VCaP (cell line): ENCODE data around the gene SDC1.
"Not testable (repeated sequence)": the region's sequence is repeated elsewhere in the genome, so short reads cannot be mapped to it uniquely, and the experiment has no call there.

Source experiments
- H3K27ac ChIP-seq: fragments of 450-650 bp; 2 replicates; pipeline ENCODE4 v1.5.1; 2017
- TF ChIP-seq, protein P1 (sequence below): fragments of 450-650 bp; conservative IDR thresholded peaks from 2 replicates; pipeline ENCODE4 v1.5.1; 2017; ENCODE audit warnings: mild to moderate bottlenecking, moderate library complexity

The SDC1 gene

GRCh38 chr2:20224716-20225293 is at the start of gene SDC1:
TSS of gene SDC1 (minus strand) at chr2:20225130. CDS start at chr2:20224867, 263 bp downstream.
- TF ChIP-seq, protein P1, sequence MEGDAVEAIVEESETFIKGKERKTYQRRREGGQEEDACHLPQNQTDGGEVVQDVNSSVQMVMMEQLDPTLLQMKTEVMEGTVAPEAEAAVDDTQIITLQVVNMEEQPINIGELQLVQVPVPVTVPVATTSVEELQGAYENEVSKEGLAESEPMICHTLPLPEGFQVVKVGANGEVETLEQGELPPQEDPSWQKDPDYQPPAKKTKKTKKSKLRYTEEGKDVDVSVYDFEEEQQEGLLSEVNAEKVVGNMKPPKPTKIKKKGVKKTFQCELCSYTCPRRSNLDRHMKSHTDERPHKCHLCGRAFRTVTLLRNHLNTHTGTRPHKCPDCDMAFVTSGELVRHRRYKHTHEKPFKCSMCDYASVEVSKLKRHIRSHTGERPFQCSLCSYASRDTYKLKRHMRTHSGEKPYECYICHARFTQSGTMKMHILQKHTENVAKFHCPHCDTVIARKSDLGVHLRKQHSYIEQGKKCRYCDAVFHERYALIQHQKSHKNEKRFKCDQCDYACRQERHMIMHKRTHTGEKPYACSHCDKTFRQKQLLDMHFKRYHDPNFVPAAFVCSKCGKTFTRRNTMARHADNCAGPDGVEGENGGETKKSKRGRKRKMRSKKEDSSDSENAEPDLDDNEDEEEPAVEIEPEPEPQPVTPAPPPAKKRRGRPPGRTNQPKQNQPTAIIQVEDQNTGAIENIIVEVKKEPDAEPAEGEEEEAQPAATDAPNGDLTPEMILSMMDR: no peak
- H3K27ac ChIP-seq: peak within 1 kb of the TSS; percentile 93

- H3K27ac ChIP-seq: no peak overlapping the region
- TF ChIP-seq, protein P1: no peak
These were observed 48.1 kb upstream of the SDC1 start for GRCh38 chr2:20273042-20273441.

DNA sequence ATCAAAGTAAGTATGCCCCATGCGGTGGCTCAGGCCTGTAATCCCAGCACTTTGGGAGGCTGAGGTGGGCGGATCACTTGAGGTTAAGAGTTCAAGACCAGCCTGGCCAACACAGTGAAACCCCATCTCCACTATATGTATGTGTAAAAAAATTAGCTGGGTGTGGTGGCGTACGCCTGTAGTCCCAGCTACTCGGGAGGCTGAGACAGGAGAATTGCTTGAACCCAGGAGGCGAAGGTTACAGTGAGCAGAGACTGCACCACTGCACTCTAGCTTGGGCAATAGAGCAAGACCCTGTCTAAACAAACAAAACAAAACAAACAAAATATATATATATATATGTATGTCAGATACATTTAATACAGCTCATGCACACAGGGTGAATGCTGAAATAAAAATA is 43.4 kb upstream of the SDC1 start:
- not testable (repeated sequence) for H3K27ac ChIP-seq

DNA sequence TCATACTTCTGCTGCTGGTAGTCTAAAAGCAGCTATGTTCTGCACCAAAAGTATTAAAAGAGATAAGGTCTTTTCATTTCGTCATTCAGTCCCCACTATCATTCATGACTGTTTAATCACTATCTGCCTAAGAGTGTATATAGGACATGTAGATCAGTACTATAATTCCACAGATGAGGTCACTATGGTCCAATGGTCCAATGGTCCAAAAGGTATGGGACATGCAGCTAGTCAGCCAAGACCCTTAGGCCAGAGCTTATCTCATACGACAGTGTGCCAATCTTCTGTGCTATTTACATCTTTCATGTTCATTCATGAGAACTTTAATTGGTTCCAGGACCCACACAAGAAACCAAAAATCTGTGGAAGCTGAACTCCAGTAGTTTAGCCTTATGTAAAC is 42.6 kb upstream of the SDC1 start:
- TF ChIP-seq, protein P1: no peak
- H3K27ac ChIP-seq: no peak overlapping the region

DNA sequence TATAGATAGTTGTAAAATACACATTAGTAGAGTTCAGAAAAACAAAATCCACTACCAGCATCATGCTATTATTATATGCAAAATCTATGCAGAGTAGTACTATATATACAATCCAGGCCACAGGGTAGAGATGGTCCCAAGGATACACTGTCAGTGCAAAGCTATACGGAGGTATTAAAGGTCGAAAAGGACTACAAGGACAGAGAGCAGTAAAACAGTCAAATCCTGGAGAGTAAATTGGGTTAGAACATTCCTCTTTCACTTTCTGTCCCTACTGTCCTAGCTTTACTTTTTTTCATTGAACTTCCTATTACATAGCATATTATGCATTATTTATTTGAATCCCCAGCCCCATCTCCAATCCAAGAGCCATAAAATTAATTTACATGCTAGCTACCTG is 39.7 kb upstream of the SDC1 start:
- TF ChIP-seq, protein P1: no peak
- no peak overlapping the region for H3K27ac ChIP-seq

DNA sequence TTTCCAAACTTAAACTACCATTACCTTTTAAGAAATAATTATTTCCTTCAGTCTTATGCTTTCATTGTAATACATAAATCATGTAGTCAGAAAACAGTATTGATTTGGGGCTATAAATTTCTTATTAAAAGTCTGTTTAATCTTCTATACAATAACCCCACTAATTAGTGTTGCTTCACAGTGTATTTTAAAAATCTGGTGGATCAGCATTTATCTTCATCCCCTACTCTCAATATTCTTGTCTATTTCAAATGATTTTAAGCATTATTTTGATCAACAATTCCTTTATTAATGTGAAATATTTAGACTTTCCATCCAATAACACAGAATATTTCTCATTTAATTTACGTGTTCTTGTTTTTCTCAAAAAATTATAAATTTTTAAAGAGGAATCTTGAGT is 32.5 kb upstream of the SDC1 start:
- TF ChIP-seq, protein P1: no peak
- H3K27ac ChIP-seq: no peak overlapping the region

GRCh38 chr2:20254731-20255130 is 29.8 kb upstream of the SDC1 start:
- H3K27ac ChIP-seq: no peak overlapping the region
- TF ChIP-seq, protein P1: no peak

- TF ChIP-seq, protein P1: no peak
These were observed 25.5 kb upstream of the SDC1 start for GRCh38 chr2:20250436-20250835.

More at GRCh38 chr2:20250436-20250835, 25.5 kb upstream of the SDC1 start:
- H3K27ac ChIP-seq: no peak overlapping the region
